HepG2 (cell line): ENCODE data around the gene ATP1B2. TPM values are rescaled to one million over a fixed set of nuclear protein-coding genes. Genes with fewer than 3 reads are reported as not detected.
A peak's percentile ranks its signal among the peaks of the same experiment; 100 is the strongest.
"Not testable (repeated sequence)": the region's sequence is repeated elsewhere in the genome, so short reads cannot be mapped to it uniquely, and the experiment has no call there.

Source experiments
- ATAC-seq: fragments of 200-7000 bp; cut with Tn5 transposase; 3 replicates; pipeline ENCODE4 v1.9.1; 2020; ENCODE audit warnings: mild to moderate bottlenecking, moderate library complexity
- BruUV-seq: library from RNA; stranded (reverse); fragments of 400-500 nt; replicated peaks from 2 replicates; lab custom pipeline; 2021; lab: Mats Ljungman, UMichigan
- CTCF ChIA-PET: fragments of 300-600 bp; formaldehyde crosslinking; extraction: SDS; loops from one replicate; lab custom pipeline; 2021; ENCODE audit warnings: low total read pairs, inconsistent platforms, low intra/inter-chr PET ratio; lab: Yijun Ruan, JAX
- POLR2A ChIA-PET: fragments of 350-600 bp; sonication (Branson Sonifier 250); formaldehyde crosslinking; loops from one replicate; lab custom pipeline; 2020; ENCODE audit warnings: antibody characterized with exemption, inconsistent platforms; lab: Yijun Ruan, JAX
- DNase-seq: peaks from one replicate; pipeline ENCODE4 v3.0.0-alpha.2; 2015; ENCODE audit warnings: low spot score
- FAIRE-seq: peaks from 3 replicates; lab custom pipeline; 2011; peaks lifted over from hg19 to GRCh38; lab: Jason Lieb, UNC
- H2AFZ ChIP-seq: one replicate; pipeline ENCODE4 v1.6.1; 2011; ENCODE audit warnings: low read length, inconsistent platforms
- H3K27ac ChIP-seq: fragments of 300-600 bp; 3 replicates; pipeline ENCODE4 v1.8.0; 2011; ENCODE audit warnings: mixed run types, mild to moderate bottlenecking, mixed read lengths, low read length, inconsistent platforms; ENCODE audit not compliant: insufficient read depth; ENCODE audit errors: extremely low read length
- H3K27me3 ChIP-seq, 2 experiments: fragments of 200-600 bp in 1 of 2; 2 replicates in 1 of 2; 3 replicates in 1 of 2; pipeline versions ENCODE4 v1.6.0 to v1.8.0; 2011; ENCODE audit warnings: low read length in 2 of 2, mild to moderate bottlenecking in 2 of 2, moderate library complexity in 2 of 2, inconsistent platforms in 1 of 2; ENCODE audit not compliant: insufficient read depth in 2 of 2, control insufficient read depth in 1 of 2
- H3K36me3 ChIP-seq, 2 experiments: fragments of 200-600 bp in 1 of 2; replicated peaks in 1 of 2; 2 replicates in 1 of 2; 3 replicates in 1 of 2; pipeline versions ENCODE4 v1.5.1 to v1.8.0; 2011; ENCODE audit warnings: low read length in 2 of 2, inconsistent platforms in 1 of 2; ENCODE audit not compliant: insufficient read depth in 2 of 2, control insufficient read depth in 1 of 2
- H3K4me1 ChIP-seq: 2 replicates; pipeline ENCODE4 v1.5.1; 2012; ENCODE audit warnings: low read length, inconsistent platforms; ENCODE audit not compliant: insufficient read depth
- H3K4me2 ChIP-seq: 2 replicates; pipeline ENCODE4 v1.6.0; 2011; ENCODE audit warnings: low read depth, low read length, inconsistent platforms
- H3K4me3 ChIP-seq, 3 experiments: fragments of 200-600 bp in 1 of 3; sonication (generic), shearing (Covaris generic) in 1 of 3; replicated peaks in 1 of 3; 2 replicates each; pipeline ENCODE4 v1.5.1; 2011 to 2016; ENCODE audit warnings: low read length in 3 of 3, inconsistent platforms in 2 of 3, low read depth in 2 of 3, mild to moderate bottlenecking in 2 of 3, control low read depth in 1 of 3, mixed read lengths in 1 of 3; ENCODE audit not compliant: insufficient read depth in 1 of 3
- H3K79me2 ChIP-seq: one replicate; pipeline ENCODE4 v1.6.1; 2011; ENCODE audit warnings: low read length, inconsistent platforms; ENCODE audit not compliant: insufficient read depth
- H3K9ac ChIP-seq: 2 replicates; pipeline ENCODE4 v1.6.0; 2011; ENCODE audit warnings: mild to moderate bottlenecking, low read depth, low read length, inconsistent platforms; ENCODE audit not compliant: insufficient read depth
- H3K9me3 ChIP-seq: 2 replicates; pipeline ENCODE4 v1.5.1; 2012; ENCODE audit warnings: mild to moderate bottlenecking, low read length
- H4K20me1 ChIP-seq: 2 replicates; pipeline ENCODE4 v1.6.0; 2011; ENCODE audit warnings: inconsistent platforms, mild to moderate bottlenecking, low read length, moderate library complexity; ENCODE audit not compliant: insufficient read depth
- AHDC1 ChIP-seq: sonication (generic); formaldehyde crosslinking; IDR thresholded peaks from 2 replicates; pipeline ENCODE4 v1.5.1; 2020; ENCODE audit warnings: mild to moderate bottlenecking, missing genetic modification reagents, borderline replicate concordance
- ZNF460 ChIP-seq: sonication (generic); formaldehyde crosslinking; IDR thresholded peaks from 2 replicates; pipeline ENCODE4 v1.5.1; 2020; ENCODE audit warnings: missing genetic modification reagents, mild to moderate bottlenecking, borderline replicate concordance
- WGBS: methylation state at CpG from one replicate; pipeline ENCODE4 v1.1.6; 2017; ENCODE audit warnings: low lambda C conversion rate; 5-methylcytosine and 5-hydroxymethylcytosine counted together
- in situ Hi-C: cut with HindIII; loops from 2 replicates; pipeline ENCODE4 v1.10.0; 2017; ENCODE audit warnings: low pct_unique_long_range_greater_than_20kb; ENCODE audit not compliant: extremely low pct_ligation_motif_present
- intact Hi-C: fragments of 100-400 bp; cut with micrococcal nuclease; formaldehyde crosslinking; loops from one replicate; pipeline ENCODE4 v1.10.0; 2022; ENCODE audit not compliant: unreplicated experiment
- polyA plus RNA-seq, 8 experiments: library from polyadenylated mRNA; depleted of rRNA in 3 of 8; stranded (reverse) in 7 of 8; unstranded in 1 of 8; fragments of >200 nt; fragmentation: Illumina TruSeq in 4 of 8; extraction: Trizol in 4 of 8; gene quantifications; 2 replicates each; pipeline versions ENCODE4 v1.2.1 to v1.2.3, GENCODE V29; 2011 to 2016; ENCODE audit warnings: low read depth in 4 of 8, missing spikeins in 1 of 8, mixed read lengths in 1 of 8; ENCODE audit not compliant: insufficient read depth in 1 of 8
- total RNA-seq, 5 experiments: library from RNA; depleted of rRNA; stranded (reverse); fragments of >200 nt; fragmentation: Illumina TruSeq; extraction: Trizol; gene quantifications; 2 replicates each; pipeline ENCODE4 v1.2.3, GENCODE V29; 2016; ENCODE audit warnings: low read depth in 1 of 5
- TF ChIP-seq, protein P1 (sequence below): sonication (generic); formaldehyde crosslinking; IDR thresholded peaks from 2 replicates; pipeline ENCODE4 v1.9.0; 2022; ENCODE audit warnings: low read depth, missing genetic modification reagents

The ATP1B2 gene
- total and polyA plus RNA-seq, 2 of the 13 experiments (the other 11 are each of a cell fraction or from before 2014, with no cell fraction given), result not detected

DNA sequence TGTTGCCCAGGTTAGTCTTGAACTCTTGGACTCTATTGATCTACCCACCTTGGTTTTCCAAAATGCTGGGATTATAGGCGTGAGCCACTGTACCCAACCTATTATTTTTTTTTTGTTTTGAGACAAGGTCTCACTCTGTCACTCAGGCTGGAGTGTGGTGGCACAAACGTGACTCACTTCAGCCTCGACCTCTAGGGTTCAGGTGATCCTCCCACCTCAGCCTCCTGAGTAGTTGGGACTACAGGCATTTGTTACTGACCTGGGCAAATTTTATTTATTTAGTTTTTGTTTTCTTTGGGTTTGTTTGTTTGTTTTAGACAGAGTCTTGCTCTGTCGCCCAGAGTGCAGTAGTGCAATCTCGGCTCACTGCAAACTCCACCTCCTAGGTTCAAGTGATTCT, 27.1 kb upstream of the ATP1B2 start (continued):
- TF ChIP-seq AHDC1 (CRISPR knock-in tag), result no peak
- TF ChIP-seq, protein P1, sequence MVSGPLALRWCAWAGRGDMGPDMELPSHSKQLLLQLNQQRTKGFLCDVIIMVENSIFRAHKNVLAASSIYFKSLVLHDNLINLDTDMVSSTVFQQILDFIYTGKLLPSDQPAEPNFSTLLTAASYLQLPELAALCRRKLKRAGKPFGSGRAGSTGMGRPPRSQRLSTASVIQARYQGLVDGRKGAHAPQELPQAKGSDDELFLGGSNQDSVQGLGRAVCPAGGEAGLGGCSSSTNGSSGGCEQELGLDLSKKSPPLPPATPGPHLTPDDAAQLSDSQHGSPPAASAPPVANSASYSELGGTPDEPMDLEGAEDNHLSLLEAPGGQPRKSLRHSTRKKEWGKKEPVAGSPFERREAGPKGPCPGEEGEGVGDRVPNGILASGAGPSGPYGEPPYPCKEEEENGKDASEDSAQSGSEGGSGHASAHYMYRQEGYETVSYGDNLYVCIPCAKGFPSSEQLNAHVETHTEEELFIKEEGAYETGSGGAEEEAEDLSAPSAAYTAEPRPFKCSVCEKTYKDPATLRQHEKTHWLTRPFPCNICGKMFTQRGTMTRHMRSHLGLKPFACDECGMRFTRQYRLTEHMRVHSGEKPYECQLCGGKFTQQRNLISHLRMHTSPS, result peak; percentile 37; the same call in 1 of the 2 replicates

- H2AFZ ChIP-seq, FAIRE-seq, H4K20me1 ChIP-seq, H3K4me3 ChIP-seq, H3K36me3 ChIP-seq, ATAC-seq, H3K9me3 ChIP-seq, H3K27ac ChIP-seq, DNase-seq, intact Hi-C loops, H3K4me2 ChIP-seq, H3K27me3 ChIP-seq, BruUV-seq, H3K9ac ChIP-seq, in situ Hi-C loops, CTCF ChIA-PET: not testable (repeated sequence)
- TF ChIP-seq ZNF460 (CRISPR knock-in tag), result 0 out of 2 replicates have a peak, but pooled peaks have one; percentile 13
- peaks cover 55% of the 10 kb centered on the region for H3K4me1 ChIP-seq
- POLR2A ChIA-PET, result interaction anchor here (1.7 to 3.2 kb wide), 7 partner anchors 8 to 61 kb away, joined by 6 to 63 read pairs (median 25); partner anchors contain the start of genes FXR2, MPDU1, TP53 and WRAP53
- 97% methylated on average over 16 of the region's 16 CpGs for WGBS
- peaks cover 15% of the 10 kb centered on the region for H3K79me2 ChIP-seq
These were observed 25.0 kb upstream of the ATP1B2 start for GRCh38 chr17:7625749-7626148.
